K562 (cell line): ENCODE results near the gene TRIM13. TPM values are rescaled to one million over a fixed set of nuclear protein-coding genes. Genes with fewer than 3 reads are reported as not detected.

Source experiments
- CREB1 ChIP-seq, 2 experiments: sonication (generic) in 1 of 2; formaldehyde crosslinking in 1 of 2; IDR thresholded peaks; 2 replicates each; pipeline versions ENCODE4 v1.6.1 to v1.8.0; 2012 to 2022; ENCODE audit warnings: inconsistent platforms in 1 of 2, mild to moderate bottlenecking in 1 of 2, missing genetic modification reagents in 1 of 2, moderate library complexity in 1 of 2
- CREB3 ChIP-seq: fragments of 450-650 bp; conservative IDR thresholded peaks from 2 replicates; pipeline ENCODE4 v1.6.1; 2016; ENCODE audit warnings: missing genetic modification characterization, low read depth, mild to moderate bottlenecking, missing compliant biosample characterization, moderate library complexity
- CTCF ChIP-seq, 3 experiments: IDR thresholded peaks in 2 of 3; conservative IDR thresholded peaks in 1 of 3; 2 replicates each; pipeline ENCODE4 v1.5.1; 2011 to 2012; ENCODE audit warnings: low read length in 3 of 3, mild to moderate bottlenecking in 3 of 3, control low read depth in 2 of 3, improper control_type of control experiment in 1 of 3, inconsistent platforms in 1 of 3, low read depth in 1 of 3, mixed read lengths in 1 of 3, moderate library complexity in 1 of 3; ENCODE audit not compliant: insufficient read depth in 2 of 3
- DNMT1 ChIP-seq: fragments of 450-650 bp; IDR thresholded peaks from 2 replicates; pipeline ENCODE4 v1.6.1; 2016; ENCODE audit warnings: antibody characterized with exemption, mild to moderate bottlenecking
- E2F1 ChIP-seq: sonication (generic); formaldehyde crosslinking; IDR thresholded peaks from 2 replicates; pipeline ENCODE4 v1.8.1; 2023; ENCODE audit warnings: mild to moderate bottlenecking, missing genetic modification reagents, moderate library complexity
- E2F5 ChIP-seq: sonication (generic); formaldehyde crosslinking; IDR thresholded peaks from 2 replicates; pipeline ENCODE4 v1.8.0; 2022; ENCODE audit warnings: mild to moderate bottlenecking, missing genetic modification reagents
- KAT7 ChIP-seq: sonication (generic); formaldehyde crosslinking; IDR thresholded peaks from 2 replicates; pipeline ENCODE4 v1.8.0; 2022; ENCODE audit warnings: missing genetic modification reagents, mild to moderate bottlenecking, borderline replicate concordance
- KLF1 ChIP-seq: fragments of 450-650 bp; IDR thresholded peaks from 2 replicates; pipeline ENCODE4 v1.6.1; 2016; ENCODE audit warnings: missing genetic modification characterization, missing compliant biosample characterization
- NCOA6 ChIP-seq: fragments of 450-650 bp; IDR thresholded peaks from 2 replicates; pipeline ENCODE4 v1.6.1; 2017; ENCODE audit warnings: mild to moderate bottlenecking
- NFIC ChIP-seq: fragments of 450-650 bp; IDR thresholded peaks from 2 replicates; pipeline ENCODE4 v1.6.1; 2017; ENCODE audit warnings: mild to moderate bottlenecking, inconsistent platforms
- NUFIP1 ChIP-seq: fragments of 450-650 bp; IDR thresholded peaks from 2 replicates; pipeline ENCODE4 v1.6.1; 2018; ENCODE audit not compliant: partially characterized antibody
- PHTF2 ChIP-seq: fragments of 250-450 bp; sonication (Bioruptor Pico); IDR thresholded peaks from 2 replicates; pipeline ENCODE4 v1.5.0; 2021; ENCODE audit warnings: mild to moderate bottlenecking
- TAL1 ChIP-seq: fragments of 450-650 bp; IDR thresholded peaks from 2 replicates; pipeline ENCODE4 v1.6.1; 2016; ENCODE audit warnings: mild to moderate bottlenecking
- TBL1XR1 ChIP-seq, 2 experiments: IDR thresholded peaks; 2 replicates each; pipeline ENCODE4 v1.6.1; 2012; ENCODE audit warnings: improper control_type of control experiment in 2 of 2, low read length in 2 of 2, mild to moderate bottlenecking in 1 of 2
- ZFPM2 ChIP-seq: fragments of 250-450 bp; sonication (Bioruptor Pico); IDR thresholded peaks from 2 replicates; pipeline ENCODE4 v1.5.1; 2022; ENCODE audit warnings: mild to moderate bottlenecking
- ZNF175 ChIP-seq: fragments of 200-800 bp; sonication (Bioruptor generic); IDR thresholded peaks from 2 replicates; pipeline ENCODE4 v1.6.1; 2016; ENCODE audit warnings: low read depth, mild to moderate bottlenecking, missing genetic modification characterization, missing compliant biosample characterization
- ZNF253 ChIP-seq: fragments of 250-450 bp; sonication (Bioruptor Pico); conservative IDR thresholded peaks from 2 replicates; pipeline ENCODE4 v1.6.1; 2021; ENCODE audit warnings: mild to moderate bottlenecking
- ZNF584 ChIP-seq: fragments of 200-800 bp; sonication (Bioruptor generic); IDR thresholded peaks from 2 replicates; pipeline ENCODE4 v1.6.1; 2016; ENCODE audit warnings: low read depth, mild to moderate bottlenecking, missing genetic modification characterization, missing compliant biosample characterization
- ZNF695 ChIP-seq: fragments of 450-650 bp; formaldehyde crosslinking; IDR thresholded peaks from 2 replicates; pipeline ENCODE4 v1.4.0; 2020; ENCODE audit warnings: mild to moderate bottlenecking, moderate library complexity
- ZSCAN32 ChIP-seq: fragments of 450-650 bp; formaldehyde crosslinking; IDR thresholded peaks from 2 replicates; pipeline ENCODE4 v1.4.0; 2020; ENCODE audit warnings: mild to moderate bottlenecking, moderate library complexity
- polyA plus RNA-seq, 8 experiments: library from polyadenylated mRNA; depleted of rRNA in 4 of 8; stranded (reverse) in 5 of 8; unstranded in 3 of 8; fragments of >200 nt; fragmentation: Nextera tagmentation in 2 of 8; fragmentation: Illumina TruSeq in 1 of 8; extraction: Ambion mirVana in 2 of 8; extraction: Trizol in 1 of 8; gene quantifications; 2 replicates each; pipeline versions ENCODE4 v1.2.1 to v1.2.3, GENCODE V29; 2011 to 2014; ENCODE audit warnings: inconsistent platforms in 1 of 8, missing spikeins in 1 of 8
- total RNA-seq, 7 experiments: library from RNA; depleted of rRNA in 6 of 7; stranded (reverse); fragments of >200 nt in 6 of 7; fragmentation: Illumina TruSeq in 2 of 7; extraction: Trizol in 2 of 7; gene quantifications; 2 replicates each; pipeline versions ENCODE4 v1.2.1 to v1.2.3, GENCODE V29; 2011 to 2021; ENCODE audit warnings: low replicate concordance in 1 of 7
- TF ChIP-seq, protein P1 (sequence below): fragments of 450-650 bp; IDR thresholded peaks from 2 replicates; pipeline ENCODE4 v1.6.1; 2016

Gene TRIM13
- total and polyA plus RNA-seq, 9 of the 15 experiments (the other 6 are each of a cell fraction or from before 2014, with no cell fraction given): 12.1 to 30.6 (median 17.8) TPM

GRCh38 chr13:50014386-50014785, 17.5 kb downstream of the TRIM13 start (continued):
- TF ChIP-seq ZNF584: no peak
- peak; percentile 44; the same call in 1 of the 2 replicates for TF ChIP-seq NFIC
- no peak for TF ChIP-seq ZNF695 (CRISPR knock-in tag)
- TF ChIP-seq CREB3: no peak
- no peak for TF ChIP-seq ZSCAN32 (CRISPR knock-in tag)
- TF ChIP-seq E2F1 (CRISPR knock-in tag): no peak
- no peak for TF ChIP-seq CTCF (IDR thresholded peaks at IDR 0.05 in 2 of 3, conservative IDR thresholded peaks at IDR 0.05 in 1 of 3; ENCODE audit: insufficient read depth in 2 of 3, low read depth in 1 of 3, low read length in 3 of 3)
- TF ChIP-seq TAL1: peak; percentile 78
- TF ChIP-seq ZFPM2: no peak
- no peak for TF ChIP-seq NUFIP1
- no peak for TF ChIP-seq E2F5
- no peak for TF ChIP-seq TBL1XR1 (IDR thresholded peaks at IDR 0.05; ENCODE audit: low read length in 2 of 2)
- no peak for TF ChIP-seq PHTF2 (CRISPR knock-in tag)
- no peak for TF ChIP-seq KAT7 (CRISPR knock-in tag)
- TF ChIP-seq KLF1 (tag): no peak
- no peak for TF ChIP-seq NCOA6
- no peak for TF ChIP-seq ZNF253 (CRISPR knock-in tag)
- TF ChIP-seq ZNF175: no peak
- no peak for TF ChIP-seq CREB1 (IDR thresholded peaks at IDR 0.05)
- TF ChIP-seq CREB1 (CRISPR knock-in tag; IDR thresholded peaks at IDR 0.05): no peak
- no peak for TF ChIP-seq DNMT1
- TF ChIP-seq, protein P1, sequence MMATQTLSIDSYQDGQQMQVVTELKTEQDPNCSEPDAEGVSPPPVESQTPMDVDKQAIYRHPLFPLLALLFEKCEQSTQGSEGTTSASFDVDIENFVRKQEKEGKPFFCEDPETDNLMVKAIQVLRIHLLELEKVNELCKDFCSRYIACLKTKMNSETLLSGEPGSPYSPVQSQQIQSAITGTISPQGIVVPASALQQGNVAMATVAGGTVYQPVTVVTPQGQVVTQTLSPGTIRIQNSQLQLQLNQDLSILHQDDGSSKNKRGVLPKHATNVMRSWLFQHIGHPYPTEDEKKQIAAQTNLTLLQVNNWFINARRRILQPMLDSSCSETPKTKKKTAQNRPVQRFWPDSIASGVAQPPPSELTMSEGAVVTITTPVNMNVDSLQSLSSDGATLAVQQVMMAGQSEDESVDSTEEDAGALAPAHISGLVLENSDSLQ: peak; percentile 30; the same call in 1 of the 2 replicates
